Frontal cortex (tissue), 4 donors: Measurements from ENCODE around the gene PTER. TPM values are rescaled to one million over a fixed set of nuclear protein-coding genes. Genes with fewer than 3 reads are reported as not detected.

Experiments
- DNase-seq, 2 donors: peaks; one replicate each; pipeline ENCODE4 v3.0.0; 2012; ENCODE audit warnings: low spot score in 2 of 2
- FAIRE-seq: peaks from 2 replicates; lab custom pipeline; 2012; peaks lifted over from hg19 to GRCh38; lab: Jason Lieb, UNC
- total RNA-seq: library from RNA; depleted of rRNA; stranded (reverse); fragments of >200 nt; gene quantifications from one replicate; pipeline ENCODE4 v1.2.3, GENCODE V29; 2014
- donor health status: control.
- donor health status: control.
- donor health status: control.

Gene PTER, protein sequence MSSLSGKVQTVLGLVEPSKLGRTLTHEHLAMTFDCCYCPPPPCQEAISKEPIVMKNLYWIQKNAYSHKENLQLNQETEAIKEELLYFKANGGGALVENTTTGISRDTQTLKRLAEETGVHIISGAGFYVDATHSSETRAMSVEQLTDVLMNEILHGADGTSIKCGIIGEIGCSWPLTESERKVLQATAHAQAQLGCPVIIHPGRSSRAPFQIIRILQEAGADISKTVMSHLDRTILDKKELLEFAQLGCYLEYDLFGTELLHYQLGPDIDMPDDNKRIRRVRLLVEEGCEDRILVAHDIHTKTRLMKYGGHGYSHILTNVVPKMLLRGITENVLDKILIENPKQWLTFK
- 2.0 TPM for total RNA-seq

DNA sequence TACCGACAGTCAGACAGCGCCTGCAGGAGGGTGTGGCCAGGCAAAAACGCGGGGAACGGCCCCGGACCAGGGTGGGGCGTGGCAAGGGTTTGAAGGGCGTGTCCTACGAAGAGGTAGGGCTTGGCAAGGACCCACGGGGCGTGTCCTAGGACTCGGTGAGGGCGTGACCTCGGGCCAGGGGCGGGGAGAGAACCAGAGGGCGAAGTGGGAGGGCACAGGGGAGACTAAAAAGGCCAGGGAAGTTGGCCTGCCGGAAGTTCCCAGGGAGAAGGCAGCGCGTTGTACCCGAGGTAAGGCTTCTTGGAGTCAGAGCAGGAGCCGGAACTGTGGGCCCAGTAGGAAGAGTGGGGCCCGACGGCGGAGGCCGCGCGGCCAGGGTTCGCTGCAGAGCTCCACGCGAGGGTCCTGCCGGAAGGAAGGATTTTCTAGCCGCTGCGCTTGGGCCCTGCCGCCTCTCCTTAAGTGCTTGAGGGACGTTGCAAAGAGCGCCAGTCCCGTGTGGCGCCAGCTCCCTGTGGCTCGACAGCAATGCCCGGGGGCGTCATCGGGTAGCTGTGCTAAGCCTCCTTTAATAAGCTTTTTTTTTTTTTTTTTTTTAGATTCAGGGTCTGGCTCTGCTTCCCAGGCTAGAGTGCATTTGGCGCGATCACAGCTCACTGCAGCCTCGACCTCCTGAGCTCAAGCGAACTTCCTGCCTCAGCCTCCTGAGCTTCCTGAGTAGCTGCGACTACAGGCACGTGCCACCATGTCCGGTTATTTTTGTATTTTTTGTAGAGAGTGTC, at the start of gene PTER:
Gene PTER (plus strand): TSS at position 253 of the 782 bp plus-strand sequence. CDS start 47,375 bp downstream, outside the sequence.
- peak; percentile 29 to 56 for DNase-seq
- FAIRE-seq, result no peak

DNA sequence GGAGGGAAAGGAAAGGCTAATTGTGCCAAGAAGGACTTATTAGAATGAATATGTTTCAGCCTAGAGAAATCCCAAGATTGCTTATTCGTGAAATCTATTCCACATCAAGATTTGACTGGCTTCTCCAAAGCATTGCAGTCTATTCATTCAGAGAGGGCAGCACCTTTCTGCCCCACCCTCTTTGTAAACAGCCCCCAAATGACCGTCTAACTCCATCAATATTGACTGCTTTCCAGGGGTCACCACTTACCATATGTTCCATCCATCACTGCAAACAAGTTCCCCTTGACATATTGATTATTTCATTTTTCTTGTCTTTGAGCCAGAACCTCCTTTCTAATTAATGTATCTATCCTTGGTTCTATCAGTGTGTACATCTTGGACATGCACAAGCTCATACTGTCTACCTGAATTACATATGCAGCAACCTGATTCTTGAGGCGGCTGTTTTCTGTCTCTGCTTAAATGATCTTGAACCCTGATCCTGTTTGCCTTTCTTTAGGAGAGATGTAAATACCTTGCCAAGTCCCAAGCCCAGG, 44.2 kb upstream of the PTER start:
- FAIRE-seq (no peak), DNase-seq (no peak)

DNA sequence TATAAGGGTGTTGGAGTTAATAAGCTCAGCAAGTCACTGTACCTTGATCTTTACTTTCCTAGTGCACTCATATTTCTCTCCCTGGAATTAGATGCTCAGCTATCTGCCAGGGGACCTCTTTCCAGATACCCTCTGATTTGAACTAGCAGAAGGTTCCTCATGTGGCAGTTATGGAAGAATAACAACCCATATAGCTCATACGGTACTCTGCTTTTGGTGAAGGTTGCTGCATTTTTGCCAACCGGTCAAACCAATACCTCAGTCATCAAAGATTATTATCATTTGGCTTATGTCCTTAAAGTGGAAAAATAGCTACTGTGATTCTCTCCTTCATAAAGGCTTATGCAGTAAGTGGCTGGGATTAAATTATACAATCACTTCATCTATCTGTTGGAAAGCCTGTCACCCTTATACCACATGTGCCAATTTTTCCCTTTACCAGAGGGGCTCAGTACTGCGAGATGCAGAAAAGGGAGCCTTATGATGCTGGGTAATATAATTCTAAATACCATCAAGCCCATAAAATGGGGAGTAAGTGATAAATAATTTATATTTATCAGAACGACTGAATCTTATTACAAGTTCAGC, 43.4 kb upstream of the PTER start:
- FAIRE-seq, result no peak
- no peak for DNase-seq

DNA sequence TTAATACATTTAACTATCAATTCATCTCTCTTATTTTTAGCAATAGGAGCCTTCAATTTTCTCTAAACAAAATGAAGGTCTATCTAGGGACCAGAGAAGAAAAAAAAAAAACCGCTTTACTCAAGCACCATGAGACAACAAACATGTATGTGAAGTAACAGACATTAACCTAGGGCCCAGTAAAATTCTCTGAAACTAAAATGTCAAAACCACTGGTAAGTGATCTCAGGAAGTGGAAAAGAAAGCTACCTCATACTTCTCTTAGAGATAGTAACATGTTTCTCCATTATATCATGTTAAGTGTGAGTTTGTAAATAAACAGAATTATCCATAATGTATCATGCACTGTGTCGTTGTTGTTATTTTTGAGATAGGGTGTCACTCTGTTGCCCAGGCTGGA, 35.4 kb upstream of the PTER start:
- FAIRE-seq (no peak), DNase-seq (no peak)

DNA sequence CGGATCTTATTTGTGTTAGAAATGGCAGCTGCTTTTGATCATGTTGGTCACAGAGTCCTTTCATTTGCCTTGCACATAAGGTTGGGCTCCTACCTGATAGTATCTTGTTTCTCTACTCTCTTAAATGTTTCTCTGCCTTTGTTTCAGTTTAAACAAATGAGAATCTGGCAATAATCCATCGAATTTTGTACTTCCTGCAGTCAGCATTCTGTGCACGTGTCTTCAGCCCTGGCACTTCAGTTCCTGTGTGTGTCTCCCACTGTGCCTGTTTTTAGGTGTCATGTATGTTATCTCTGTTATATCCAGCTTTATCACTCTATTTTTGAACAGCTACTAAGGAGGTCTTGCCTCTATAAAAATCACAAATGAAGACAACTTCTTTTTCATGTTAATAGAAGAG, 28.4 kb upstream of the PTER start:
- DNase-seq, result no peak
- no peak for FAIRE-seq

DNA sequence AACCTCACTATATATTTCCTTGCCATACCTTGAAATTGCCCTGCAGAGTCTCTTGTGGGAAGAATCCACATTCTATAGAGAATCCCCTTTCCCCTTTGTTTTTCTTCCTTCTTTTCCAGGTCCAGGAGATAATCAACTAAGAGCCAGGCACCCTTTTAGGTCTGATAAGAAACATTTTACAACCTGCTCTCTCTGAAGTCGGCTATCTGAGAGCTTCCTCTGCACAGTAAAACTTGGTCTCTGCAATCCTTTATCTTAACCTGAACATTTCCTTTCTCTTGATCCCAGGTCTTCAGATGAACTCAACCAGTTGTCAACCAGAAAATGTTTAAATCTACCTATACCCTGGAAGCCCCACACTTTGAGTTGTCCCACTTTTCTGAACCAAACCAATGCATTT, 19.5 kb upstream of the PTER start:
- FAIRE-seq (no peak), DNase-seq (no peak)

DNA sequence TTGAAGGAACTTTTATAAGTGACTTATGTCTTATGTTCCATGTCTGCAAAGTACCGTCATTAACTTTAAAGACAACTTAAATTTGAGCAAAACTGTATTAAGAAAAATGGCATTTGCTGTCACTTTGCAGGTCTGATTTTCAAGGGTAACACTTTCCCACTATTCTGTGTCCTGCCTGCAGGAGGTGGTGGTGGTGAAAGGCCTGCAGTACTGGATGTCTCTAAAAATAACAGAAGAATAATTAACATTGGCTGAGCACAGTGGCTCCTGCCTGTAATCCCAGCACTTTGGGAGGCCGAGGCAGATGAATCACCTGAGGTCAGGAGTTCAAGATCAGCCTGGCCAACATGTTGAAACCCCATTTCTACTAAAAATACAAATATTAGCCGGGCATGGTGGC, 13.2 kb upstream of the PTER start:
- no peak for DNase-seq
- FAIRE-seq, result no peak

DNA sequence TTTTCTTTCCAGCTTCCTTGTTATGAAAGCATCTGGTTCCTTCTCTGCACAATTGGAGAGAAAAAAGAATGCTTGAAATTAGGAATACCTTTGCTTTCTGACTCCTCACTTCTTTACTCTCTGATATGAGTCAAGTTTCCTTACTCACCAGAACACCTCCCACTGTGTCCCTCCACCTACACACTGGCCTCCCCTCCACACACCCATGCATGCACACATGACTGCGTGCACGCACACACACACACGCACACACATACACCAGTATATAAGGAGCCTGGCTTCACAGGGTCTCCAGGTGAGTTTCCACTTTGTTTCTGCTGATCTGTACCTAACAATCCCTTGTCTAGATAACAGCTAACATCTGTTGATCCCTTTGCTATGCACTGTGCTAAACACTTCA, 11.4 kb upstream of the PTER start:
- DNase-seq (no peak), FAIRE-seq (no peak)

DNA sequence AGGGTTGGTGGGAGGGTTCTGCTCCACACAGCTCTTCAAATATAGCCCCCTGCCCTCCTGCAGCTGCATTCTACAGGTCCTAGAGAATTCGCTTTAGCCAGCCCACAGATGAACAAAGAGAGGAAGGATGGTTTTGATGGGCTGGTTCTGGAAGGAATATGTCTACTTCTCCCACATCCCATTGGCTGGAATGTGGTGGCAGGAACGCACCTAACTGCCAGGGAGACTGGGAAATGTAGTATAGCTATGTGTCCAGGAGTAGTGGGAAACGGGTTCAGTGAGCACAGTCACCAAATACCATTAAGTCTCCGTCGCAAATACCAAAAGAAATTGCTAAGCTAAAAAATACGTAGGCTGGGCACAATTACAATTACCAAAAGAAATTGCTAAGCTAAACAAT, 7.3 kb upstream of the PTER start:
- no peak for FAIRE-seq
- no peak for DNase-seq

DNA sequence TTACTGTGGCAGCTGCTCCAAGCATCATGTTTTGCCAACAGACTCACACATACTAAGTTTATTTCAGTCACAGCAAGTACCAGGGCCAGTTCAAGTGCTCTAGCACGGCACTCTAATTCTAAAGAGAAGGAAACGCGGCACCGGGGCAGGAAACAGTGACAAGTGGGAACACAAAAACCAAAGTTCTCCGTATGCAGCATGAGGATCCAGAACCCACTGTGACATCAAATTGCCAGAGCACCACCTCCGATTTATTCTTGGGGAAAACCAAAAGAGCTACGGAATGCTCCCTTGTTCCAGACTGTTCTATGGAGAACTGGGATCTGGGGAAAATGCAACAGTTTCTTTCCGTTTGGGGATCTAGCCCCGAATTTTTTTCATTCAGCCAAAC, 448 bp upstream of the PTER start:
- FAIRE-seq (no peak), DNase-seq (no peak)

DNA sequence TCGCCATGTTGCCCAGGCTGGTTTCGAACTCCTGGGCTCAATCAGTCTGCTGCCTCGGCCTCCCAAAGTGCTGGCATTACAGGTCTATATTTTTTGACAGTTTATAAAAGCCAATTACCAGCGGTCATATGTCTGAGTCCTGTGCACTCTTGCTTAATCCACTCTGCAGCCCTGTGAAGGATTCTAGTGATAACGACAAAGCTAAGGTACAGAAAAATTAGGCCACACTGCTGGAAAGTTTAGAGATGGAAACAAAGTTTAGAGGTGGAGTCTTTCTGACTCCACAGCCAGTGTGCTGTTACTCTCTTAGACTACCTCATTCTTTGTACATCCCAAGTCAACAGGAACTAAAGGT, 707 bp downstream of the PTER start:
- FAIRE-seq (no peak), DNase-seq (no peak)

DNA sequence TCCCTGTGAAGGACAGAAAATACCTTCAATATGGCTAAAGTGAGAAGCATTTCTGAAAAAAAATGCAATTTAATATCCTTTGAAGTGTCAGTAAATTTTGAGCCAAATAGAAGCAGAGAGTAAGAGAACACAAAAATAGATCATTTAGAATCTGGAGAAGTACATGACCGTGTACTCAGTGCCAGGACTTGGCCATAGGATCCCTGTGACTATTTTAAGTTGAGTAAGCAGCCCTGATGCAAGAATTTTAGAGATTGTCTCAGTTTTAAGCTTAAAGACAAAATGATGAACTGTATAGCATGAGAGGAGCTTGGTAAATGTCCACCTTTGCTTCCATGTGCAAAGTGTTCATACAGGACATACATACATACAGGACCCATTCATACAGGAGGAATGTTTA, 2.5 kb downstream of the PTER start:
- FAIRE-seq (no peak), DNase-seq (no peak)

DNA sequence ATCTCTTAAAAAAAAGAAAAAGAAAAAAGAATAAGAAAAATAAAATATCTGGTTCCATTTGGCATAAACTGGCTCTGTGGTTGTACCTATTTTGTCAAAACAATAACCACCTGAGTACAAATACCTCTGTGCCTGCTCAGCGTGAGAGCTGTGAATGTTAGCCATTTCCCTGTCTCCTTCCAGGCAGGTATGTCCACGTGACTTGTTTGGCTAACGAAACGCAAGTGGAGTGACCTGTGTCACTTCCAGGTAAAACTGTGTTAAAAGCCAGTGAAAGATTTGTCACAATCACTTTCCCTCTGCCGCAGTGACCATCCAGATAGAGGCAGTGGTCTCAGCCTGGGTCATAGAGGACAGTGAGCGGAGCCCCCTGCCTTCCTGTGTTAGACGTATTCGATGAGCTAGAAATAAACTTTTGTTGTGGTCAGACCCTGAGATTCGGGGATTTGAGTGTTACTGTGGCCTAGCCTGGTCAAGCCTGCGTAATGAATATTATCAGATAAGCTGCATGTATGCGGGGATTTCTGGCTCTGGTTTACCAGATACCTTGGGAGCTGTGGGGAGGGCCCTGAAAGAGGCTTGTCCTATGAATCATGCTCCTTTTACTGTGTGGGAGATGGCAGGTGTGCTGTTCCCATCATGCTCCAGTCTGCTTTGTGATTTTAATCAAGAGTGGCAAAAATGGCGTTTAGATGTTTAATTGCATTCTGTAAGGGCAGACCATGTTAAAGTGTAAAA, 3.8 kb downstream of the PTER start:
- DNase-seq, result no peak
- no peak for FAIRE-seq

DNA sequence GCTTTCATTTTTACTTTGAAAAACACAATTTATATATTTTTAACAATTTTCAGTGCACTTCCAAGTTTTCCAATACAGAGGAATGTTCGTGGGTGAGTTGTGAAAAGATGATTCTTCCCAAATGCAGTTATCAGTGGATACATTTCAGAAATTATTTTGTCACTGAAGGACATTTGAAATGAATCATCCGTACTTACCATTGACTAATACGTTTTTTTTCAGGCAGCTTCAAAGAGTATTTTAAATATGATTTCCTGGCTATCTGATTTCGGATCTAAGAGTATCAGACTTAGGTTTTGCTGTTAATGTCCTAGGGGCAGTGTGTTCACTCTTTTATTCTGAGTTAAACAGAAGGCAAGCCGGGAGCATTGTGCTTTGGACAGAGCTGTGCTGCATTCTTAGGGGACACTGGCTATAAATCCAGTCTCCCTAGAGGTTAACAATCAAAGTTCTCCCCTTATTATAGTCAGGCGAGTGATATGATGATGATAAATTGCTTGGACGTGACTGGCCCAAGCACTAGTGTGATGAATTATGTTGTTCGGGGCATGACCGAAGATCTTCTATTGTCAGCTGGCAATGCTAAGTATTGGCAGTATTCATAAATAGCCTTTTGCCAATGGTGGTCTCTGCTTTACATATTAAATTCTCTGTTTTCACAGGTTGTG, 4.5 kb downstream of the PTER start:
- no peak for FAIRE-seq
- no peak for DNase-seq

DNA sequence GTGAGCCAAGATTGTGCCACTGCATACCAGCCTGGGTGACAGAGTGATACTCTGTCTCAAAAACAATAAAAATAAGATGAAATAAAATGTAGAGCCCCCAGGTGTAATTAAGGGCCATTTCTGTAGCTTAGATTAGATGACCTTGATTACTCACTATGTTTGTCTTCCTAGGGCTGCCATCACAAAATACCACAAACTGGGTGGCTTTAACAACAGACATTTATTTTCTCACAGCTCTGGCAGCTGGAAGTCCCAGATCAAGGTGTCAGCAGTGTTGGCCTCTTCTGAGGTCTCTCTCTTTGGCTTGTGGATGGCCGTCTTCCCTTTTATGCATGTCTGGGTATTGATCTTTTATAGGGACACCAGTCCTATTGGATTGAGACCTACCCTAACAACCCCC, 6.1 kb downstream of the PTER start:
- DNase-seq (no peak), FAIRE-seq (no peak)

DNA sequence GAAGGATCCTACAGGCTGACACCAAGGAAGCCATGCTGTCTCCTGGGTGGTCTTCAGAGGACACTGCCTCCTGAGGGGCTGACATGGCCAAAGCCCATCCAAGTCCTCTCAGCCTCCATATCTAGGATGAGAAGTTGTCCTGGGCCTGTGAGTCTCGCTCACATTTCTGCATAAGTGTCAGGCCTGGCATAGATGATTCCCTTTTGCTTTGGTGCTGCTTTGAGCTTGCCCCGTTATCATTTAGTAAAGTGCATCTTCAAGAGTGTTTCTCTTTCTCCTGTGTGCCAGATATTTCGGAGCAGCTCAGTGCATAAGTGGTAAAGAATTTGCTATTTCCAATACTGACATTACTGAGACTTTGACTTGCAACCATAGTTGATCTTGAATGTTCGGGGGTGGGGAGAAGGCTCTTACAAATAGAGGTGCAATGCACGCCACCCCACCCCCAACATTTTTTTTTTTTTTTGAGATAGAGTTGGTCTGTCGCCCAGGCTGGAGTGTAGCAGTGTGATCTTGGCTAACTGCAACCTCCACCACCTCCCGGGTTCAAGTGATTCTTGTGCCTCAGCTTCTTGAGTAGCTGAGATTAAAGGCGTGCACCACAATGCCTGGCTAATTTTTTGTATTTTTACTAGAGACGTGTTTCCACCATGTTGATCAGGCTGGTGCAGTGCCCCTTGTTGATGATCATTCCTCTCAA, 9.1 kb downstream of the PTER start:
- DNase-seq (no peak), FAIRE-seq (no peak)

DNA sequence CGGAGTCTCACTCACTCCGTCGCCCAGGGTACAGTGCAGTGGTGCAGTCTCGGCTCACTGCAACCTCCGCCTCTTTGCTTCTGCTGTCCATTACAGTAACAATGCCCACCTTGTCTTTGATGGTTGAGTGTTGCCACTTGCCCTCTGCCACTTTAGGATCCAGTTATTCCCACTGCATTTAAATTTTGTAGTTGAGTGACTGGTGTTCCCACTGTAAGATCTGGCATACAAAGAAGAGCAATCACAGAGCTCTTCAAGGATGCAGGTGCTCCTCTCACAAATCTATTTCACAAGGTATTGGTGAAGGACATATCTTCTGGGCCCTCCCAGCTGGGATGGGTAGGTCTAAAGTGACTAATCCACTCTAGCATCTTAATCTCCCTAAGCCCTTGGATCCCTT, 12.6 kb downstream of the PTER start:
- FAIRE-seq (no peak), DNase-seq (no peak)

DNA sequence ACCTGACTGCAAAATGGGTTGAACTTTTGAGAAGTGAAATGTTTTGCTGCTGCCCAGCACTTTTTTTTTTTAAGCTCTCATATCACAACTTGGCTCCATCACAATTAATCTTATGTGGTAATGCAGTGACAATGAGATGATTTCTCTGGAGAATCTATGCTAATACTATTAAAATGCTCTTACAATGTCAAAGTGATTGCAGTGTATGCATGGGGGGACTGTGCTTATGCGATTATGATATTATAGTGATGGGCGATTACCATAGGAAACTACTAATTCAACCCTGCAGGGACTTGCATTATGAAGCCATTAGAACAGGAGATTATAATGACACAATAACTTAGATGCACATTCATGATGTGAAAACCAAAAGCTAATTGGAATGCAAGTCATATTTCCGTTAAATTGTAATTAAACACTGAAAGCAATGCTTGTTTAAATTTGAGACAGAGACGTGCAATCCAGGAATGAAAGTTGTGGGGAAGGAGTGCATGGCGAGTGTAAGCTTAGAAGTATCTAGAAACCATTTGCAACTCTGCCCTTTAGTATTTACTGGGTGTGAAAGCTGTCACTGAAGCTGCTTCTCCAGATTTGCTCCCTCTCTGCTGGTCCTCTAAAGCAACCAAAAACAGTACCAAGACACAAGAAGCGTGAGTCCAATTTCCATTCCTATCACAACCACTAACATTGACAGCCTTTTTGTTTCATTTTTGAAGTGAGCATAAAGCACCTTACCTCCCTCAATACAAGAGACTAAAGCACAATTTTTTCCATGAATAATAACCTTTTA, 21.6 kb downstream of the PTER start:
- no peak for FAIRE-seq

More for the DNA sequence above, 21.6 kb downstream of the PTER start:
- DNase-seq, result no peak
